ENCODE measurements around the gene SH3BGRL.

DNA sequence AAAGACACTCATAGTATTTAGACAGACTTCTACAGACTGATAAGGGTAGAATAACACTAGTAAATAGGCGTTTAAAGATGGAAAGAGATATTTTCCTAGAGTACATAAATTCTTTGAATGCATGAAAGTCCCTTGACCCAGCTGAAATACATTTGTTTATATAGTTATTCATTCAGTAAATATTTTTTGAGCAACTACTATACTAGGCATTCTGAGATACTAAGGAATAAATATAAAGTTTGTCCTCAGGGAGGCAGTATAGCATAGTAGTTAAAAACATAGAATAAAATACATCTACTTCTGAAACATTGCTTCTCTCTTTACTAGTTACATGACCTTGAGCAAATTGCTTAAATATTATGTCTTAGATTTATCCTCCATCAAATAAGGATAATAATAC lies 27.6 kb upstream of the SH3BGRL start:
- TF ChIP-seq, protein P1, sequence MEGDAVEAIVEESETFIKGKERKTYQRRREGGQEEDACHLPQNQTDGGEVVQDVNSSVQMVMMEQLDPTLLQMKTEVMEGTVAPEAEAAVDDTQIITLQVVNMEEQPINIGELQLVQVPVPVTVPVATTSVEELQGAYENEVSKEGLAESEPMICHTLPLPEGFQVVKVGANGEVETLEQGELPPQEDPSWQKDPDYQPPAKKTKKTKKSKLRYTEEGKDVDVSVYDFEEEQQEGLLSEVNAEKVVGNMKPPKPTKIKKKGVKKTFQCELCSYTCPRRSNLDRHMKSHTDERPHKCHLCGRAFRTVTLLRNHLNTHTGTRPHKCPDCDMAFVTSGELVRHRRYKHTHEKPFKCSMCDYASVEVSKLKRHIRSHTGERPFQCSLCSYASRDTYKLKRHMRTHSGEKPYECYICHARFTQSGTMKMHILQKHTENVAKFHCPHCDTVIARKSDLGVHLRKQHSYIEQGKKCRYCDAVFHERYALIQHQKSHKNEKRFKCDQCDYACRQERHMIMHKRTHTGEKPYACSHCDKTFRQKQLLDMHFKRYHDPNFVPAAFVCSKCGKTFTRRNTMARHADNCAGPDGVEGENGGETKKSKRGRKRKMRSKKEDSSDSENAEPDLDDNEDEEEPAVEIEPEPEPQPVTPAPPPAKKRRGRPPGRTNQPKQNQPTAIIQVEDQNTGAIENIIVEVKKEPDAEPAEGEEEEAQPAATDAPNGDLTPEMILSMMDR (conservative IDR thresholded peaks at IDR 0.05), result peak; percentile 32; the same call in 1 of the 2 replicates
- TF ChIP-seq EZH2 (IDR thresholded peaks at IDR 0.05; ENCODE audit: low read depth), result no peak

Measured in PC-9 (cell line).